ENCODE data around the gene NCL.
A peak's percentile ranks its signal among the peaks of the same experiment; 100 is the strongest.

Gene NCL

DNA sequence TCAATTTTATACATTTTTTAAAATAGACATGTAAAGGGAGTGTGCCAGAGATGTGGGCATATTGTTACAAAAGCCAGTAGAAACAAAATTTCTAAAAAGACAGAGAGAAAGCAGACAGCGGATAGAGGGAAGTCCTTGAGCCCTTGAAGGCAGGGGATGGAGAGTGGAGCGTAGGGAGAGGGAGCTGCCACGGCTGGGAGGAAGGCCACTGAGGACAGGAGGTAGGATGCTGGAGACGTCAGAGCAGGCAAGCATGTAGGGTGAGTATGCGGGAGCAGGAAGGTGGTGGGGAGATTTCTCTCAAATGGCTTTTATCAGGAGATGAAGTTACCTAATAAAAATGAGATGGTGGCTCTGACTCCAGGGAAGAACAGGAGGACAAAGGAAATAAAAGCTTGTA, 24.0 kb upstream of the NCL start:
- no peaks in the 10 kb centered on the region for H3K27me3 ChIP-seq (ENCODE audit: control insufficient read depth, insufficient read depth, low read length)
- no peak overlapping the region for H3K27ac ChIP-seq
- H3K36me3 ChIP-seq (ENCODE audit: control insufficient read depth, insufficient read depth, low read length), result no peaks in the 10 kb centered on the region
- H3K4me3 ChIP-seq (ENCODE audit: low read depth, low read length), result no peak overlapping the region
- no peaks in the 10 kb centered on the region for H3K79me2 ChIP-seq
- H3K4me2 ChIP-seq (ENCODE audit: low read length), result no peak overlapping the region
- no peak overlapping the region for H3K9ac ChIP-seq
- H3K9me3 ChIP-seq (ENCODE audit: control insufficient read depth, low read length), result no peaks in the 10 kb centered on the region
- H2AFZ ChIP-seq, result no peak overlapping the region
- H3K4me1 ChIP-seq, result peaks cover 4% of the 10 kb centered on the region
- TF ChIP-seq CTCF (IDR thresholded peaks at IDR 0.05), result no peak

DNA sequence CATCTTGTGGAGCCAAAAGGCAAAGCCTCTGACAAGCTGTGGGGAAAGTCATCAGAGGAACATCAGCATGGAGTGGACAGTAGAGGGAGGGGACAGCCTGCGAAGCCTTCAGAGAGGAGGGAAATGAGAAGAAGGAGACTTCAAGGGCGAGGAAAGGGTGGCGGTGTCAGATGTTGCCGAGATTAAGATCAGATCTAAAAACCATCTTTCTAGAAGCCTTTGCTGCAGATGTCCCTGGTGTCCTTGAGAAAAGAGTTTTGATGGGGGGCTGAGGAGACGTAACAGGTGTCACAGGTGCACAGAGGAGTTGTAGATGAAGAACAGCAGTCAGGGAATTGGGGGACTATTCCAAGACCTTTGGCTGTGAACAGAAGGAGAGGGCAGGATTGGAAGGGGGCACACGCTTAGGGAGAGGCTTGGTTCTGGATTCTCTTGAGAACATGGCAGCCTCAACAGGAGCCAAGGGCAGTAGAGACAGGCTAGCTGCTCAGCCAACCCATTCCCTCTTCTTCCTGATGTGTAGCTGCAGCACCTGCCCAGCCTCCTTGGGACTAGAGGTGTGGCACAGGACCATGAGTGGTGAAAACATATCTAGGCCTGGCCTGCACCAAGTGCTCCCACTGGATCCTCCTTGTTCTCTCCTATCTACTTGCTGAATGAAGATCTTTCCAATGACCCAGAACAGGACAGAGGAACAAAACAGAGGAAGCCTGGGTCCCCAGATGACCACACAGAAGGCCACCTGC, 22.7 kb upstream of the NCL start:
- no peaks in the 10 kb centered on the region for H3K36me3 ChIP-seq (ENCODE audit: control insufficient read depth, insufficient read depth, low read length)
- H3K4me1 ChIP-seq, result peaks cover 4% of the 10 kb centered on the region
- H3K9ac ChIP-seq, result no peak overlapping the region
- no peak overlapping the region for H3K4me2 ChIP-seq (ENCODE audit: low read length)
- no peak overlapping the region for H3K27ac ChIP-seq
- no peak for TF ChIP-seq CTCF (IDR thresholded peaks at IDR 0.05)
- H3K4me3 ChIP-seq (ENCODE audit: low read depth, low read length), result no peak overlapping the region
- H3K9me3 ChIP-seq (ENCODE audit: control insufficient read depth, low read length), result no peaks in the 10 kb centered on the region
- no peaks in the 10 kb centered on the region for H3K27me3 ChIP-seq (ENCODE audit: control insufficient read depth, insufficient read depth, low read length)
- no peaks in the 10 kb centered on the region for H3K79me2 ChIP-seq
- peak overlapping the region; percentile 43 for H2AFZ ChIP-seq

GRCh38 chr2:231483398-231484329, 19.4 kb upstream of the NCL start:
- H3K27me3 ChIP-seq (ENCODE audit: control insufficient read depth, insufficient read depth, low read length), result no peaks in the 10 kb centered on the region
- no peaks in the 10 kb centered on the region for H3K79me2 ChIP-seq
- peak overlapping the region; percentile 45 for H3K4me3 ChIP-seq (ENCODE audit: low read depth, low read length)
- H2AFZ ChIP-seq, result peak overlapping the region; percentile 99
- peak overlapping the region; percentile 76 for H3K4me2 ChIP-seq (ENCODE audit: low read length)
- TF ChIP-seq CTCF (IDR thresholded peaks at IDR 0.05), result no peak
- no peaks in the 10 kb centered on the region for H3K36me3 ChIP-seq (ENCODE audit: control insufficient read depth, insufficient read depth, low read length)
- no peak overlapping the region for H3K9ac ChIP-seq
- peaks cover 4% of the 10 kb centered on the region for H3K4me1 ChIP-seq
- H3K9me3 ChIP-seq (ENCODE audit: control insufficient read depth, low read length), result no peaks in the 10 kb centered on the region
- H3K27ac ChIP-seq, result peak overlapping the region; percentile 67

DNA sequence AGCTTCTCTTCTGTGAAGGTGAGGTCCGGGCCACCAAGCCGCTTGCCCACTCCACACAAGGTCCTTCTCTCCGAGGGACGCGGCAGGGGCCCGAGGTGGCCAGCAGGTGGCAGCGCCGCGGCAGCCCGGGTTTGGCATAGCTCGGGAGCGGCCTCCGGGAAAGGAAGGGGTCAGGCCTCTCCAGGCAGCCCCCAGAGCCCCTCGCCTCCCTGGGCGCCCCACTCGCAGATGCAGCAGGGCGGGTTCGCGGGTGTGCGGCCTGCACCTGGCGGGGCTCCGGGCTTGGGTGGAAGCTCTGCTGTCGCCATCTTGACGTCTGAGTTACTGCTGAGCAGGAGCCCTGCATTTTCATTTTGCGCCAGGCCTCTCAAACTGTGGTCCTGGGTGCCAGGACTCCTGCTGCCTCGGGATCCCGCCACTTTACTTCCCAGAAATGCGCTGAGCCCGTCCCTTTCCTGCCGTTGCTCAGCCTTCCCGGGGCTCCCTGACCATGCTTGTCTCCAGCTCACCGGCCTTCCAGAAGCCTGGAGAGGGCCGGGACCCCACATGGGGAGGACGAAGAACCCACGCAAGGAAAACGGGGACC, 18.6 kb upstream of the NCL start:
- no peaks in the 10 kb centered on the region for H3K36me3 ChIP-seq (ENCODE audit: control insufficient read depth, insufficient read depth, low read length)
- no peaks in the 10 kb centered on the region for H3K27me3 ChIP-seq (ENCODE audit: control insufficient read depth, insufficient read depth, low read length)
- peak overlapping the region; percentile 76 for H3K4me2 ChIP-seq (ENCODE audit: low read length)
- TF ChIP-seq CTCF (IDR thresholded peaks at IDR 0.05), result peak; percentile 95
- H3K27ac ChIP-seq, result peak overlapping the region; percentile 67
- peaks cover 4% of the 10 kb centered on the region for H3K4me1 ChIP-seq
- H2AFZ ChIP-seq, result peak overlapping the region; percentile 99
- H3K79me2 ChIP-seq, result no peaks in the 10 kb centered on the region
- H3K4me3 ChIP-seq (ENCODE audit: low read depth, low read length), result peak overlapping the region; percentile 45
- no peaks in the 10 kb centered on the region for H3K9me3 ChIP-seq (ENCODE audit: control insufficient read depth, low read length)
- peak overlapping the region; percentile 31 for H3K9ac ChIP-seq
